ENCODE measurements around the gene SCN9A.

- TF ChIP-seq, protein P1, sequence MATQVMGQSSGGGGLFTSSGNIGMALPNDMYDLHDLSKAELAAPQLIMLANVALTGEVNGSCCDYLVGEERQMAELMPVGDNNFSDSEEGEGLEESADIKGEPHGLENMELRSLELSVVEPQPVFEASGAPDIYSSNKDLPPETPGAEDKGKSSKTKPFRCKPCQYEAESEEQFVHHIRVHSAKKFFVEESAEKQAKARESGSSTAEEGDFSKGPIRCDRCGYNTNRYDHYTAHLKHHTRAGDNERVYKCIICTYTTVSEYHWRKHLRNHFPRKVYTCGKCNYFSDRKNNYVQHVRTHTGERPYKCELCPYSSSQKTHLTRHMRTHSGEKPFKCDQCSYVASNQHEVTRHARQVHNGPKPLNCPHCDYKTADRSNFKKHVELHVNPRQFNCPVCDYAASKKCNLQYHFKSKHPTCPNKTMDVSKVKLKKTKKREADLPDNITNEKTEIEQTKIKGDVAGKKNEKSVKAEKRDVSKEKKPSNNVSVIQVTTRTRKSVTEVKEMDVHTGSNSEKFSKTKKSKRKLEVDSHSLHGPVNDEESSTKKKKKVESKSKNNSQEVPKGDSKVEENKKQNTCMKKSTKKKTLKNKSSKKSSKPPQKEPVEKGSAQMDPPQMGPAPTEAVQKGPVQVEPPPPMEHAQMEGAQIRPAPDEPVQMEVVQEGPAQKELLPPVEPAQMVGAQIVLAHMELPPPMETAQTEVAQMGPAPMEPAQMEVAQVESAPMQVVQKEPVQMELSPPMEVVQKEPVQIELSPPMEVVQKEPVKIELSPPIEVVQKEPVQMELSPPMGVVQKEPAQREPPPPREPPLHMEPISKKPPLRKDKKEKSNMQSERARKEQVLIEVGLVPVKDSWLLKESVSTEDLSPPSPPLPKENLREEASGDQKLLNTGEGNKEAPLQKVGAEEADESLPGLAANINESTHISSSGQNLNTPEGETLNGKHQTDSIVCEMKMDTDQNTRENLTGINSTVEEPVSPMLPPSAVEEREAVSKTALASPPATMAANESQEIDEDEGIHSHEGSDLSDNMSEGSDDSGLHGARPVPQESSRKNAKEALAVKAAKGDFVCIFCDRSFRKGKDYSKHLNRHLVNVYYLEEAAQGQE (IDR thresholded peaks at IDR 0.05; ENCODE audit: insufficient read depth in 1 of 2, low read depth in 2 of 2, low read length in 2 of 2): no peak
- no peak for TF ChIP-seq POLR2AphosphoS5 (IDR thresholded peaks at IDR 0.05; ENCODE audit: low read depth, low read length)
These were observed 9.8 kb downstream of the SCN9A start for GRCh38 chr2:166365803-166366420.
